Epithelial cell of proximal tubule (primary cell): ENCODE data around the gene EIF3K. TPM values are rescaled to one million over a fixed set of nuclear protein-coding genes. Genes with fewer than 3 reads are reported as not detected.

Experiments used
- total RNA-seq: library from RNA; depleted of rRNA; stranded (reverse); fragments of >200 nt; gene quantifications from 2 replicates; pipeline ENCODE4 v1.2.3, GENCODE V29; 2015

Gene EIF3K
- total RNA-seq, 1 donor from 2014 or later, result 564 TPM

Other genes with a start within 250 kb of the EIF3K start
- gene PSMD8, start 244.6 kb upstream of the EIF3K start, total RNA-seq, result 227 and 369 TPM in 2 replicates
- gene GGN, start 231.2 kb upstream of the EIF3K start, total RNA-seq, result 0.87 and 1.8 TPM in 2 replicates
- 2.8 and 5.2 TPM in 2 replicates for gene SPRED3, start 230.5 kb upstream of the EIF3K start, total RNA-seq
- gene FAM98C, start 216.1 kb upstream of the EIF3K start, total RNA-seq, result 13.2 and 37.1 TPM in 2 replicates
- not detected in 2 replicates for gene RASGRP4, start 193.0 kb upstream of the EIF3K start, total RNA-seq
- gene RYR1, start 185.5 kb upstream of the EIF3K start, total RNA-seq, result 0.12 TPM in 1 of 2 replicates, not detected in the other
- gene MAP4K1, start 1.2 kb upstream of the EIF3K start, total RNA-seq, result 0.43 and 3.1 TPM in 2 replicates
- 629 and 634 TPM in 2 replicates for gene ACTN4, start 28.5 kb downstream of the EIF3K start, total RNA-seq
- 0.51 and 7.3 TPM in 2 replicates for gene CAPN12, start 125.3 kb downstream of the EIF3K start, total RNA-seq
- gene LGALS7, start 154.3 kb downstream of the EIF3K start, total RNA-seq, result not detected in 2 replicates
- 4.4 TPM in 1 of 2 replicates, not detected in the other for gene LGALS7B, start 170.0 kb downstream of the EIF3K start, total RNA-seq
- not detected in 2 replicates for gene LGALS4, start 193.8 kb downstream of the EIF3K start, total RNA-seq
- gene ECH1, start 212.6 kb downstream of the EIF3K start, total RNA-seq, result 41.2 and 45.5 TPM in 2 replicates
- 224 and 403 TPM in 2 replicates for gene HNRNPL, start 230.8 kb downstream of the EIF3K start, total RNA-seq